Spleen (tissue), 7 donors: Measurements from ENCODE around the gene TBX2.

ENCODE experiments used
- CTCF ChIP-seq, 11 experiments: fragments of 200-600 bp in 7 of 11; fragments of 450-650 bp in 4 of 11; sonication (generic) in 4 of 11; IDR thresholded peaks in 8 of 11; conservative IDR thresholded peaks in 3 of 11; 1 replicate in 7 of 11; 2 replicates in 4 of 11; pipeline versions ENCODE4 v1.4.0 to v1.8.0; 2016 to 2021; ENCODE audit warnings: antibody characterized with exemption in 11 of 11, inconsistent platforms in 4 of 11, mild to moderate bottlenecking in 1 of 11
- POLR2A ChIP-seq, 3 donors: fragments of 450-650 bp; IDR thresholded peaks; one replicate each; pipeline ENCODE4 v1.5.1; 2017; ENCODE audit warnings: antibody characterized with exemption in 3 of 3, mild to moderate bottlenecking in 1 of 3
- POLR2AphosphoS5 ChIP-seq, 3 donors: sonication (generic); formaldehyde crosslinking; IDR thresholded peaks; one replicate each; pipeline ENCODE4 v1.5.1; 2017; ENCODE audit warnings: antibody characterized with exemption in 3 of 3
- donor health status: DM: no; HTN: no; CAD: no; lungs with moderate emphysema.
- donor health status: DM: no; HTN: no; CAD: no.
- donor health status: DM: no; HTN: no; CAD: no.

DNA sequence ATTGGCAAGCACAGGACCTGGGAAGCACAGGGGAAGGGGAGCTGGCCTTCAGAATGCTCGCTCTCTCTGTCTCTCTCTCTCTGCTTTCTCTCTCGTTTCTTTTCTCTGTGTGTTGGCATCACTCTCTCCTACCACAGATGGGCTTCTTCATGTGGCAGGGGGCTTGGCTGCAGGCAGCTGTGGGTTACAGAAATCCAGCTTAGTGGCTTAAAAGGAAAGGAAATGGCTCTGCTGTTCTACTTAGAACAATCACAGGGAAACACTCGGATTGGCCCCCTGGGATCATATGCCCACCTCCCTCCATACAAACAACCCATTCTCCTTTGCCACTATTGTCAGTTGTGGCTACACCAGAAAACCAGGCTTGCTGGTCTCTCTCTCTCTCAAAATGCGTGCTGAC, 20.4 kb downstream of the TBX2 start:
- TF ChIP-seq CTCF (IDR thresholded peaks at IDR 0.05 in 8 of 11, conservative IDR thresholded peaks at IDR 0.05 in 3 of 11): no peak
- no peak for TF ChIP-seq POLR2AphosphoS5 (IDR thresholded peaks at IDR 0.05)
- no peak for TF ChIP-seq POLR2A (IDR thresholded peaks at IDR 0.05)
